Liver (tissue), 3 donors: Measurements from ENCODE around the gene ADRM1.

ENCODE experiments used
- ATF3 ChIP-seq: IDR thresholded peaks from 2 replicates; pipeline ENCODE4 v1.6.1; 2016; ENCODE audit warnings: antibody characterized with exemption
- CTCF ChIP-seq: fragments of 150-350 bp; IDR thresholded peaks from 2 replicates; pipeline ENCODE4 v1.5.1; 2017; ENCODE audit warnings: improper control_type of control experiment, low read depth, low read length; ENCODE audit not compliant: missing input control
- FOXA1 ChIP-seq: IDR thresholded peaks from 2 replicates; pipeline ENCODE4 v1.6.1; 2016; ENCODE audit warnings: antibody characterized with exemption
- FOXA2 ChIP-seq: IDR thresholded peaks from 2 replicates; pipeline ENCODE4 v1.6.1; 2016; ENCODE audit warnings: antibody characterized with exemption
- HNF4G ChIP-seq: IDR thresholded peaks from 2 replicates; pipeline ENCODE4 v1.6.1; 2016; ENCODE audit warnings: antibody characterized with exemption
- JUND ChIP-seq, 2 donors: IDR thresholded peaks; 2 replicates each; pipeline ENCODE4 v1.6.1; 2016; ENCODE audit warnings: antibody characterized with exemption in 2 of 2
- REST ChIP-seq: IDR thresholded peaks from 2 replicates; pipeline ENCODE4 v1.6.1; 2016; ENCODE audit warnings: antibody characterized with exemption, mild to moderate bottlenecking
- SP1 ChIP-seq: IDR thresholded peaks from 2 replicates; pipeline ENCODE4 v1.6.1; 2018; ENCODE audit warnings: antibody characterized with exemption, mild to moderate bottlenecking
- TAF1 ChIP-seq: conservative IDR thresholded peaks from 2 replicates; pipeline ENCODE4 v1.6.1; 2016; ENCODE audit warnings: antibody characterized with exemption, mild to moderate bottlenecking
- YY1 ChIP-seq: IDR thresholded peaks from 2 replicates; pipeline ENCODE4 v1.6.1; 2016; ENCODE audit warnings: antibody characterized with exemption, mild to moderate bottlenecking
- donor health status: healthy.
- donor health status: healthy.

- no peak for TF ChIP-seq CTCF
- TF ChIP-seq TAF1: no peak
- no peak for TF ChIP-seq REST
- no peak for TF ChIP-seq FOXA2
- TF ChIP-seq JUND (IDR thresholded peaks at IDR 0.05): no peak
- TF ChIP-seq YY1: no peak
- no peak for TF ChIP-seq ATF3
- no peak for TF ChIP-seq FOXA1
- TF ChIP-seq SP1: no peak
- no peak for TF ChIP-seq HNF4G
Observed at GRCh38 chr20:62351469-62352401, 48.9 kb downstream of the ADRM1 start.
